ENCODE data around the gene CCDC141.

GRCh38 chr2:179037807-179038206 is 12.1 kb downstream of the CCDC141 start:
- no peak for TF ChIP-seq GATA3 (IDR thresholded peaks at IDR 0.05; ENCODE audit: low read depth, low read length)
- no peak for TF ChIP-seq GATA2 (IDR thresholded peaks at IDR 0.05; ENCODE audit: low read depth, low read length)

Measured in SH-SY5Y (cell line).